Right kidney (tissue), 1 donor: ENCODE results near the gene TIGD3.
"Not testable (repeated sequence)": the region's sequence is repeated elsewhere in the genome, so short reads cannot be mapped to it uniquely, and the experiment has no call there.

ENCODE experiments used
- DNase-seq: peaks from one replicate; pipeline ENCODE4 v3.0.0-alpha.2; 2016

Gene TIGD3

DNA sequence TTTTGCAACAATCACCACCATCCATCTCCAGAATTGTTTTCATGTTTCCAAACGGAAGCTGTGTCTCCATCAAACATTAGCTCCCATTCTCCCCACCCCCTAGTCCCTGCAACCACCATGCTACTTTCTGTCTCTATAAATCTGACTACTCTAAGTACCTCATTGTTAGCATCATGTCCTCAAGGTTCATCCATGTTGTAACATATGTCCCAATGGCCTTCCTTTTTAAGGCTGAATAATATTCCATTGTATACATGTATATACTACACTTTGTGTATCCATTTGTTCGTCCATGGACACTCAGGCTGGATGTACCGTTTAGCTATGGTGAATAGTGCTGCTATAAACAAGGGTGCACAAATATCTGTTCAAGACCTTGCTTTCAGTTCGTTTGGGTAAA is 29.1 kb upstream of the TIGD3 start:
- DNase-seq, result no peak

DNA sequence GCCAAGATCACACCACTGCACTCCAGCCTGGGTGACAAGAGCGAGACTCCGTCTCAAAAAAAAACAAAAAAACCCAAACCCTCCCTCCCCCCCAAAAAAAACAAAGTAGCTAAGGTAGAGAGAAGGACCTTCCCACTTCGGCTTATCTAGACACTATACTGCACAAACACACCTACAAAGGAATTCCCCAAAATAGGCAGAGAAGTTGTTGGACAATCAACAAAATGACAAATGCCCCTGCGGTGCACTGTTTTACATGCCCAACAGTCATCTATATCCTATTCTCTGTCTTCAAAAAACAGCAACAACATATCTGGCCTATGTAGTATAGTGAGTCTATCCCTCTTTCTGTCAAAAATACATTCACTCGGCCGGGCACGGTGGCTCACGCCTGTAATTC is 27.5 kb upstream of the TIGD3 start:
- DNase-seq, result no peak

- DNase-seq, result no peak
These were observed 25.1 kb upstream of the TIGD3 start for GRCh38 chr11:65329478-65329877.

- peak; percentile 70 for DNase-seq
These were observed 24.6 kb upstream of the TIGD3 start for GRCh38 chr11:65329944-65330403.

- DNase-seq, result no peak
These were observed 24.0 kb upstream of the TIGD3 start for GRCh38 chr11:65330544-65330943.

DNA sequence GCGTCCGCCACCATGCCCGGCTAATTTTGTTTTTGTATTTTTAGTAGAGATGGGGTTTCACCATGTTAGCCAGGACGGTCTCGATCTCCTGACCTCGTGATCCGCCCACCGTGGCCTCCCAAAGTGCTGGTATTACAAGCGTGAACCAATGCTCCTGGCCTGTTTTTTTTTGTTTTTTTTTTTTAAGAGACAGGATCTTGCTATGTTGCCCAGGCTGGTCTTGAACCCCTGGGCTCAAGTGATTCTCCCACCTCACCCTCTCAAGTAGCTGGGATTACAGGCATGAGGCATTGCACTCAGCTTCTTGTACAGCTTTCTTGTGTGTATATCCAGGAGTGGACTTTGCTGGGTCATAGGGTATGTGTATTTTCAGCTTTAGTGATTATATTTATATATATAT is 22.0 kb upstream of the TIGD3 start:
- not testable (repeated sequence) for DNase-seq

DNA sequence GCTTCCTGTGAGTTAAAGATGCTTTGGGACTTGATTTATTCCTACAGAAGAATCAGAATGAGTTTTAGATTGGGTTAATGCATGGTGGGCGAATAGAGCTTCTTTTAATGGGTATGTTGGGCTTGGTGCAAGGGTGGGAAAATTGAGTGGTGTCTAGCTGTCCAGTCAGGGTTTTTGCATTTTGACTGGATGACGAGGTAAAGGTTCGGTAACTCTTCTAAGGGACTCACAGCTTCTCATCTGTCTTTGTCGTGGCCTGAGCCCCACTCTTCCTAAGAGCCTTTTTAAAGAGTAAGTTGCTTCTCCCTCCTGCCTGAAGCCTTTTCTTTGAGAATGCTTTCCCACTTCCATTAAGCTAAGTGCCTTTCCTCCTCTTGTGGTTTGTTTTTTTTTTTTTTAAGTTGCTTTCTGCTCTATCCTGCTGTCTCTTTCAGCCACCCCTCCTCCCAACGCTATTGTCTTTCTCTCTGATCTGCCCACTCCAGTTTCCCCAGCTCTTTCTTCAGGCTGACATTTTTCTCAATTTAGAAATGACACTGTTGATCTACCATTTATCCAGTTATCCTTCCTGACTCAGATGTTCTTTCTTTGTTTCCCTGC is 19.8 kb upstream of the TIGD3 start:
- no peak for DNase-seq

DNA sequence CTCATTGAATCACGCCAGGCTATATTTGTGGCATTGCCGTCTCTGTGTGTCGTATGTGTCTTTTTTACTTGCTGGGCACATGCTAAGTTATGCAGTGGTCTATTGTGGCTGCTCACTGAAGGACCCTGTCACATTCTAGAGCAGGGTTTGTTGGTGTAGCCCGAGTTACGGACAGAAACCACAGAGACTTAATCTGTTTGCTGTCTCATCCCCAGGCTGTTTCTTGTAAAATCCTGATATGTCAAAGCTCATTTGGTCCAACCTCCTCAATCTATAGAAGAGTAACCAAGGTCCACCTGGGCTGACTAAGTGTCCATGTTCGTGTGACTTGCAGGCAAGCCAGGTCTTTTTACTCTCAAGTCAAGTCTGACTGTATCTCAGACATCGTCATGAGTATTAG is 15.9 kb upstream of the TIGD3 start:
- no peak for DNase-seq

GRCh38 chr11:65340226-65340625 is 14.3 kb upstream of the TIGD3 start:
- no peak for DNase-seq

GRCh38 chr11:65341856-65342255 is 12.7 kb upstream of the TIGD3 start:
- no peak for DNase-seq

DNA sequence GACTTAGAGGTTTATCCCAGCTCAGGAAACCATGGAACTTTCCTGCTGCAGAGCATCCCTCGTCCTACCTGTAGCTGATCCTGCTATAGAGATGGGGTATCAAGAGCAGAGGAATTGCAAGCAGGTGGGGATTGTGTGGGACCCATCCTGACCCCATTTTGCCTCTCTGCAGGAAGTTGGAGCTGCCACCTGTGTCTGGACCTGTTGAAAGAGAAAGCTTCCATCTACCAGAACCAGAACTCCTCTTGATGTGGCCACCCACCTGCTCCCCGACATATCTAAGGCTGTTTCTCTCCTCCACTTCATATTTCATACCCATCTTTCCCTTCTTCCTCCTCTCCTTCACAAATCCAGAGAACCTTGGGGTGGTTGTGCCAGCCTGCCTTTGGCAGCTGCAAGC is 3.0 kb upstream of the TIGD3 start:
- DNase-seq, result no peak

- no peak for DNase-seq
These were observed 1.8 kb upstream of the TIGD3 start for GRCh38 chr11:65352783-65353182.

- DNase-seq, result no peak
These were observed 1.2 kb upstream of the TIGD3 start for GRCh38 chr11:65353376-65353775.

GRCh38 chr11:65353900-65354264 is 669 bp upstream of the TIGD3 start:
- DNase-seq, result no peak

GRCh38 chr11:65355013-65355775 is 643 bp downstream of the TIGD3 start:
- no peak for DNase-seq

DNA sequence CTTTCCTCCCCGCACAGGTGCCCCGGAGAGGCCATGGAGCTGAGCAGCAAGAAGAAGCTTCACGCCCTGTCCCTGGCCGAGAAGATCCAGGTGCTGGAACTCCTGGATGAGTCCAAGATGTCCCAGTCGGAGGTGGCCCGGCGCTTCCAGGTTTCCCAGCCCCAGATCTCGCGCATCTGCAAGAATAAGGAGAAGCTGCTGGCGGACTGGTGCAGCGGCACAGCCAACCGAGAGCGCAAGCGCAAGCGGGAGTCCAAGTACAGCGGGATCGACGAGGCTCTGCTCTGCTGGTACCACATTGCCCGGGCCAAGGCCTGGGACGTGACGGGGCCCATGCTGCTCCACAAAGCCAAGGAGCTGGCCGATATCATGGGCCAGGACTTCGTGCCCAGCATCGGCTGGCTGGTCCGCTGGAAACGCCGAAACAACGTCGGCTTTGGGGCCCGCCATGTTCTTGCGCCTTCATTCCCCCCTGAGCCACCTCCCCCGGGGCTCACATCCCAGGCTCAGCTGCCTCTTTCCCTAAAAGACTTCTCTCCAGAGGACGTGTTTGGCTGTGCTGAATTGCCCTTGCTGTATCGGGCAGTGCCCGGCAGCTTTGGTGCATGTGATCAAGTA is 1.3 kb downstream of the TIGD3 start:
- peak; percentile 72 for DNase-seq

DNA sequence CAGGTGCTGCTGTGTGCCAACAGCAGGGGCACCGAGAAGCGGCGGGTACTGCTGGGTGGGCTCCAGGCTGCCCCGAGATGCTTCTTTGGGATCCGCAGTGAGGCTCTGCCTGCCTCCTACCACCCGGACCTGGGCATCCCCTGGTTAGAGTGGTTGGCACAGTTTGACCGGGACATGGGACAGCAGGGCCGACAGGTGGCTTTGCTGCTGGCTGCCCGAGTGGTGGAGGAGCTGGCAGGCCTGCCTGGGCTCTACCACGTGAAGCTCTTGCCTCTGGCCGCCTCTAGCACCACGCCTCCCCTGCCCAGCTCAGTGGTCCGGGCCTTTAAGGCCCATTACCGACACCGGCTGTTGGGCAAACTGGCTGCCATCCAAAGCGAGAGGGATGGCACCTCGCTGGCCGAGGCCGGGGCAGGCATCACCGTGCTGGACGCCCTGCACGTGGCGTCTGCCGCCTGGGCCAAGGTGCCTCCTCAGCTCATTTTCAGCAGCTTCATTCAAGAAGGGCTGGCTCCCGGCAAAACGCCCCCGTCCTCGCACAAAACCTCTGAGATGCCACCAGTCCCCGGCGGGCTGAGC is 1.9 kb downstream of the TIGD3 start:
- no peak for DNase-seq

DNA sequence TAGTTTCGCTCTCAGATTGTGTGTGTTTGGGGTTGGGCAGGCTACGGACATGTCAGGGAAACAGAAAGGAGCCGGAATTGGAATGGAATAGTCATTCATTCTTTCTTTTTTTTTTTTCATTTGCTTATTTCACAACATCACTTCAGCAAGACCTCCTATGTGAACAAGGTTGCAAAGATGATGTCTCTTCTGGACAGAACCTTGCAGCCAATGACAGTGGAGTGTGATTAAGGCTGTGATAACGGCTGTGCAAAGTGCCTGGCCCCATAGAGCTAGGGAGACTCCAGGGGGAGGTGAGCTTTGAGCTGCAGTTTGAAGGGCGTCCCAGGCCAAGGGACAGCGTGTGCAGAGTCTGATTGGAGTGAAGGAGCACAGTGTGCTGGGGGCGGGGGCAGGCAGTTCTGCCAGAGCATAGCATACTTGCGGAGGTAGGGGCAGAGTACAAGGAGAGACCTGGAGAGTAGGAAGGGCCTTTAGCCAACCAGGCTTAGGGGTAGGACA is 3.4 kb downstream of the TIGD3 start:
- no peak for DNase-seq

- no peak for DNase-seq
These were observed 7.9 kb downstream of the TIGD3 start for GRCh38 chr11:65362320-65362931.

DNA sequence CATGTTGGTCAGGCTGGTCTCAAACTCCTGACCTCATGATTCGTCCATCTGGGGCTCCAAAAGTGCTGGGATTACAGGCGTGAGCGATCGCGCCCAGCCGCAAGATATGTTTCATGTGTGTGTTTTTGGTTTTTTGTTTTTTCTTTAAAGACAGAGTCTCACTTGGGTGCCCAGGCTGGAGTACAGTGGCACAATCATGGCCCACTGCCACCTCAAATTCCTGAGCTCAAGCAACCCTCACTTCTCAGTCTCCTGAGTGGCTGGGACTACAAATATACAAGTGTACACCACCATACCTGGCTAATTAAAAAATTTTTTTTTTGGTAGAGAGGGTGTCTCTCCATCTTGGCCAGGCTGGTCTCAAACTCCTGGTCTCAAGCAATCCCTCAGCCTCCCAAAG is 8.4 kb downstream of the TIGD3 start:
- no peak for DNase-seq

DNA sequence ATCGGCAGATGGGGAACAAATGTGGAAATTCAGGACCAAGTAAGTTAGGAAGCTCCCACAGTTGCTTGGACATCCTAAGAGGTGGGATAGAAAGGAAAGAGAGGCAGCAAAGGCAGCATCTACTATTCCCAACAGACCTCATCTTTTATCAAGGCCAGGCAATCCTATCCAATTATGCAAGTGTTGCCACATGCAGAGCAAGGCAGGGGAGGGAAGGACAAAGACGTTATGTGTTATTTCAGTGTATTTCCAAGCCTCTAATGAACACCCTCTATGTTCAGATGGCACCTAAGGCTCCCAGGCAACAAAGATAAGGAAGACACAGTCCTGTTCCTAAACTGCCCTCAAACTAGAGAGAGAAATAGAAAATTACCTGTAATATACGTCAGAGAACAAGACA is 9.2 kb downstream of the TIGD3 start:
- DNase-seq, result no peak

GRCh38 chr11:65366340-65366773 is 11.8 kb downstream of the TIGD3 start:
- DNase-seq, result peak; percentile 55

GRCh38 chr11:65370659-65371049 is 16.1 kb downstream of the TIGD3 start:
- no peak for DNase-seq
